ENCODE data around the gene CRTAP.
"Not testable (repeated sequence)": the region's sequence is repeated elsewhere in the genome, so short reads cannot be mapped to it uniquely, and the experiment has no call there.

The CRTAP gene

DNA sequence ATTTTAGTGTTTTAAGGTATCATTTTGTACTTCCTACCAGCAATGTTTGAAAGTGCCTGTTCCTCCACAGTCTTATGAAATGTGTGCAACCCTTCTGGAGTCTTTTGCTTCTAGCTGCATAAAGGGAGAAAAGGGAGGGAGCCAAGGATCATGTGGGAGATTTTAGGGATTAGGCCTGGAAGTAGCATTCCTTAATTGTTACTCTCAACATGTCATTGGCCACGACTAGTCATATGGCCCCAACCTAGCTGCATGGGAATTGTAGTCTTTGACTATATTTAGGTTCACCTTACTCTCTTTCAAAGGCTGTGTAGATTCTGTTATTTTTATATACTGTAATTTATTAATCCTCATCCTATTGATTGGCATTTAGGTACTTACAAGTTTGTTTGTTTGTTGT, 14.9 kb downstream of the CRTAP start:
- Histone ChIP-seq H3K9me3 (ENCODE audit: control insufficient read depth, low read length) (no peaks in the 10 kb centered on the region), H3K36me3 (ENCODE audit: control insufficient read depth, insufficient read depth, low read length) (peaks cover 9% of the 10 kb centered on the region), H3K27me3 (ENCODE audit: control insufficient read depth, insufficient read depth, low read length) (no peaks in the 10 kb centered on the region), H3K9ac (ENCODE audit: low read length) (no peak overlapping the region), H3K4me3 (ENCODE audit: low read length) (no peak overlapping the region), H3K4me1 (ENCODE audit: control insufficient read depth, insufficient read depth, low read length) (peaks cover 14% of the 10 kb centered on the region)

DNA sequence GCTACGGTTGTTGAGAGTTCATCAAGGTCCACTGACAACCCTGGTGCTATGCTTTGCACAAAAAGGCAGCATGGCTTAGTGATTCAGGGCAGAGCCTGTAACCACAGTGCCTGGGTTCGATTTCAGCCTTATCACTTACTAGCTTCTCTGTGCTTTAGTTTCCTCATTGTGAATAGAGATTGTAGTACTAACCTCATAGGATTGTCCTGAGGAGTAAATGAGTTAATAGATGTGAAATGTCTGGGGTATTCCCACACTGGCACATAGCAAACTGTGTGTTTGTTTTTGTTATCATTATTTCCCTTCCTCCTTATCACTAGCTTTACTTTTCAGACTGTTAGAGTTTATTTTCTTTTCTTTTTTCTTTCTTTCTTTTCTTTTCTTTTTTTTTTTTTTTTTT, 16.3 kb downstream of the CRTAP start:
- H3K4me3 ChIP-seq (ENCODE audit: low read length) = no peak overlapping the region
- H3K27me3 ChIP-seq (ENCODE audit: control insufficient read depth, insufficient read depth, low read length) = no peaks in the 10 kb centered on the region
- H3K36me3 ChIP-seq (ENCODE audit: control insufficient read depth, insufficient read depth, low read length) = peaks cover 11% of the 10 kb centered on the region
- H3K4me1 ChIP-seq (ENCODE audit: control insufficient read depth, insufficient read depth, low read length) = peaks cover 14% of the 10 kb centered on the region
- H3K9me3 ChIP-seq (ENCODE audit: control insufficient read depth, low read length) = no peaks in the 10 kb centered on the region
- no peak overlapping the region for H3K9ac ChIP-seq (ENCODE audit: low read length)

DNA sequence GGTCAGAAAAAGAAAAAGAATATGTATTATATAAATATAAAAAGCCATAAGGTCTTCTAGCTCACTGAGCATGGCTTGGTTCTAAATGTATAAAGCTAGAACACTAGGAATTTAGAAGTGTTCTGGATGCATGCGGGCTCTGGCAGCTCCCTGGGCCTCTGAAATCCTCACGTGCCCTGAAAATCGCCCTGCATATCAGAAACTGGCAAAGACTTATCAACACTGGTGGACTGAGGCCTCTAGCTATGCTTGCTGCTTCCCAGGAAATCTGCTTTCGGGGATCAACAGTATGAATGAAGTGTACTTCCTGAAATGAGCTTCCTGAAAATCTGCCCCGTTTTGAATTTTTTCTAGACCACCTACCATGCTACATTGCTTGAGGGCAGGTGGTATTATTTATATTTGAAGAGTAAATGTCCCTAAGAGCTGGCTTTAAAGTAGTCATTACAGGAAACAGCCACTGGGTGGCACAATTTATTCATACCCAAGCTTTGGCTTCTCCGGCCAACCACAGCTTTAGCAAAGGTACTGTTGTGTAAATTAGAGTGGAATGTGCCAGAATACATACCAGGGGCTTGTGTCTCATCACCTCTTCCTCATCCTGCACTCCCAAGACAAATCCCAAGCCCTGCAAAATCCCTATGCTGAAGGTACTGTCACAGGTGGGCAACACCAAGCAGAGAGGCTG, 17.7 kb downstream of the CRTAP start:
- Histone ChIP-seq H3K36me3 (ENCODE audit: control insufficient read depth, insufficient read depth, low read length) (peaks cover 10% of the 10 kb centered on the region), H3K4me1 (ENCODE audit: control insufficient read depth, insufficient read depth, low read length) (peaks cover 14% of the 10 kb centered on the region), H3K4me3 (ENCODE audit: low read length) (no peak overlapping the region), H3K9me3 (ENCODE audit: control insufficient read depth, low read length) (no peaks in the 10 kb centered on the region), H3K27me3 (ENCODE audit: control insufficient read depth, insufficient read depth, low read length) (no peaks in the 10 kb centered on the region), H3K9ac (ENCODE audit: low read length) (no peak overlapping the region)

DNA sequence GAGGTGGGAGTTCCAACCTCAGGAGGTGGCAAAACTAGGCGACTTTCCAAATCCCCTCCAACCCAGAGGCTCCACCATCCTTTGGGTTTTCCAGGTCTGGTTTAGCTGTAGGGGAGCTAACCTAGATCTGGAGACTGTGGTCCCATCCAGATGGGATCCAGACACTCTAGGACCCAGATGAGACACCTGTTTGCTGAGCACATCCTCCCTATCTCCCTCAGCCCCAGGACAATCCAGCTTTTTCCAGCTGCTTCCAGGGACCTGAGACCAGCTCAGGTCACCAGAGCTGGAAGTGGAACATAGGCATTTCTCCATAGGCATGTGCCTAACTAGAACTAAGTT, 18.2 kb downstream of the CRTAP start:
- no peaks in the 10 kb centered on the region for H3K9me3 ChIP-seq (ENCODE audit: control insufficient read depth, low read length)
- H3K27me3 ChIP-seq (ENCODE audit: control insufficient read depth, insufficient read depth, low read length) = no peaks in the 10 kb centered on the region
- H3K36me3 ChIP-seq (ENCODE audit: control insufficient read depth, insufficient read depth, low read length) = peaks cover 10% of the 10 kb centered on the region
- no peak overlapping the region for H3K4me3 ChIP-seq (ENCODE audit: low read length)
- peaks cover 14% of the 10 kb centered on the region for H3K4me1 ChIP-seq (ENCODE audit: control insufficient read depth, insufficient read depth, low read length)
- H3K9ac ChIP-seq (ENCODE audit: low read length) = no peak overlapping the region

DNA sequence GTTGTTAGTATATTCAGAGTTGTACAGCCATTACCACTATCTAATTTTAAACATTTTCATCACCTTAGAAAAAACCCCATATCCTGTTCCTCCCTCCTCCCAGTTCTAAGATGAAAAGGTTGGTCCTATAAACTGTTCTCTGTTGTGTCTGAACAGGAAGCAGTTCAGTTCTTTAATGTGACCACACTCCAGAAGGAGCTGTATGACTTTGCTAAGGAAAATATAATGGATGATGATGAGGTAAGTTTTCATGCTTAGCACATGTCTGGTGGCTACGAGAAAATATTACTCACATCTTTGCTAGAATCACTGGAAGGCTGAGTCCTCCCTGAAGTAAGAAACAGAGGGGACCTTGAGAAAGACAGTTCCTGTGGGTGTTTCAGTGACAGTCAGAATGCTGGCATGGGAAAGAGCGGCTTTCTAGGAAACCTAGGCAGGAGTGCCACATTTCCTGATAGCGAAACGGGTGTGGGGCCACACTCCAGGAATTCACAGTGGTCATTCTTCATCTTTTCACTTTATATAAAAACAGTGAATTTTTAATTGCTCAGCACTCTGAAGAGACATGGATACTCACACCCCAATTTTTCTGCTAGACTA, 20.3 kb downstream of the CRTAP start:
- Histone ChIP-seq H3K4me1 (ENCODE audit: control insufficient read depth, insufficient read depth, low read length) (peaks cover 14% of the 10 kb centered on the region), H3K36me3 (ENCODE audit: control insufficient read depth, insufficient read depth, low read length) (peaks cover 10% of the 10 kb centered on the region), H3K4me3 (ENCODE audit: low read length) (no peak overlapping the region), H3K27me3 (ENCODE audit: control insufficient read depth, insufficient read depth, low read length) (no peaks in the 10 kb centered on the region), H3K9ac (ENCODE audit: low read length) (no peak overlapping the region), H3K9me3 (ENCODE audit: control insufficient read depth, low read length) (no peaks in the 10 kb centered on the region)

DNA sequence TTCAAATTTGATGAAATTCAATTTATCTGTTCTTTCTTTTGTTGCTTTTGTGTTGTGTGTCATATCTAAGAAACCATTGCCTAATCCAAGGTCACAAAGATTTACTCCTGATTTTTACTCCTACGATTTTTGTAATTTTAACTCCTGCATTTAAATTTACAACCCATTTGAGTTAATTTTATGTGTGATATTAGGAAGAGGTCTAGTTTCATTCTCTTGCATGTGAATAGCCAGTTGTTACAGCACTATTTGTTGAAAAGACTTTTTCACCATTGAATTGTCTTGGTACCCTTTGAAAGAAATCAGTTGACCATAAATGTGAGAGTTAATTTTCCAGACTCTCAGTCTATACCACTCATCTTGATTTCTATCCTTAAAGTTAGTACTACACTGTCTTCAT, 23.9 kb downstream of the CRTAP start:
- Histone ChIP-seq H3K9ac (ENCODE audit: low read length) (no peak overlapping the region), H3K4me1 (ENCODE audit: control insufficient read depth, insufficient read depth, low read length) (no peaks in the 10 kb centered on the region), H3K9me3 (ENCODE audit: control insufficient read depth, low read length) (no peaks in the 10 kb centered on the region), H3K36me3 (ENCODE audit: control insufficient read depth, insufficient read depth, low read length) (peaks cover 10% of the 10 kb centered on the region), H3K4me3 (ENCODE audit: low read length) (no peak overlapping the region), H3K27me3 (ENCODE audit: control insufficient read depth, insufficient read depth, low read length) (no peaks in the 10 kb centered on the region)

DNA sequence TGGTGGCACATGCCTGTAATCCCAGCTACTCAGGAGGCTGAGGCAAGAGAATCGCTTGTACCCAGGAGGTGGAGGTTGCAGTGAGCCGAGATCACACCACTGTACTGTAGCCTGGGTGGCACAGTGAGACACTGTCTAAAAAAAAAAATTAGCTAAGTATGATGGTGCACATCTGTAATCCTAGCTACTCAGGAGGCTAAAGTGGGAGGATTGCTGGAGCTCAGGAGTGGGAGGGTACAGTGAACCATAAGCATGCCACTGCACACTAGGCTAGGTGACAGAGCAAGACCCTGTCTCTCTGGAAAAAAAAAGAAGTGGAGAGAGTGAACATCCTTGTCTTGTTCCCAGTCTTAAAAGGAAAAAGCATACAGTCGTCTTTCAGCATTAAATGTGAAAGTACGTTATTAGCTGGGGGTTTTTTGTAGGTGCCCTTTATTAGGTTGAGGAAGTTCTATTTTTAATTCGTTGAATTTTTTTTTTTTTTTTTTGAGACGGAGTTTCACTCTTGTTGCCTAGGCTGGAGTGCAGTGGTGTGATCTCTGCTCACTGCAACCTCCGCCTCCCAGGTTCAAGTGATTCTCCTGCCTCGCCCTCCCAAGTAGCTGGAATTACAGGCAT, 25.3 kb downstream of the CRTAP start:
- not testable (repeated sequence) for H3K36me3 ChIP-seq (ENCODE audit: control insufficient read depth, insufficient read depth, low read length); H3K4me3 ChIP-seq (ENCODE audit: low read length); H3K9ac ChIP-seq (ENCODE audit: low read length); H3K4me1 ChIP-seq (ENCODE audit: control insufficient read depth, insufficient read depth, low read length); H3K27me3 ChIP-seq (ENCODE audit: control insufficient read depth, insufficient read depth, low read length); H3K9me3 ChIP-seq (ENCODE audit: control insufficient read depth, low read length)

DNA sequence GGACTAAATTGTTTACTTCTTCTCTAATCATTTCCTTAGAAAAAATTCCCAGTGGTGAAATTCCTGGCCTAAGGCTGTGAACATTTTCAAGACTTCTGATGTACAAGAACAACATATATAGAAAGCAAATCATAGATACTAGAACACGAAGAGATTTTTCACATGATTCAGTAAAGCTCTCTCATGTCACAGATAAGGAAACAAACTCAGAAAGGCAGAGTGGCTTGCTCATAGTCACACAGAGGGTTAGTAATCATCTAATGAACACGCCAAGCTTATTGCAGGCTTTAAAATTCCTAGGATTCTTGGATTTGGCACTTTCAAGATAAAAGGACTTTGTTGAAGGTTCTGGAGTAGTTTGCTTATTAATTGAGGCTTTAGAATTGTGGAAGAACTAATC, 26.2 kb downstream of the CRTAP start:
- Histone ChIP-seq H3K4me3 (ENCODE audit: low read length) (no peak overlapping the region), H3K27me3 (ENCODE audit: control insufficient read depth, insufficient read depth, low read length) (no peaks in the 10 kb centered on the region), H3K4me1 (ENCODE audit: control insufficient read depth, insufficient read depth, low read length) (no peaks in the 10 kb centered on the region), H3K36me3 (ENCODE audit: control insufficient read depth, insufficient read depth, low read length) (peaks cover 2% of the 10 kb centered on the region), H3K9me3 (ENCODE audit: control insufficient read depth, low read length) (no peaks in the 10 kb centered on the region), H3K9ac (ENCODE audit: low read length) (no peak overlapping the region)

DNA sequence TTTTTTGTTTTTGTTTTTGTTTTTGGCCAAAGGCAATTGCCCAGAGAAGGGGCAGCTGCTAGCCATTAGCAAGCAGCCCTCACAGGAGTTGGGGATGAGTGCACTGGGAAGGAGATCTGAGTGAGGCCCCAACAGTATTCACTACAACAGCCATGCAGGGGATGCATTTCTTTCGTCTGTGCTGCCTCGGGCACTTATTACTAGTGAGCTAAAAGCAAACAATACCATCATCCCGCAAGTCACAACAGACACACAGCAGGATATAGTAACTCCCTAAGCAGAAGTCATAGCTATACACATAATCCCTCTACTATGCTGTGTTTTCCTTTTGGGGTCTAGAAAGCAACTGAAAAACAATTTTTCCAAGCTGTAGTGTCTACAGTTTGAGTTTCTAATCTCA, 27.2 kb downstream of the CRTAP start:
- Histone ChIP-seq H3K9ac (ENCODE audit: low read length) (no peak overlapping the region), H3K4me1 (ENCODE audit: control insufficient read depth, insufficient read depth, low read length) (no peaks in the 10 kb centered on the region), H3K4me3 (ENCODE audit: low read length) (no peak overlapping the region), H3K9me3 (ENCODE audit: control insufficient read depth, low read length) (no peaks in the 10 kb centered on the region), H3K36me3 (ENCODE audit: control insufficient read depth, insufficient read depth, low read length) (no peaks in the 10 kb centered on the region), H3K27me3 (ENCODE audit: control insufficient read depth, insufficient read depth, low read length) (no peaks in the 10 kb centered on the region)

DNA sequence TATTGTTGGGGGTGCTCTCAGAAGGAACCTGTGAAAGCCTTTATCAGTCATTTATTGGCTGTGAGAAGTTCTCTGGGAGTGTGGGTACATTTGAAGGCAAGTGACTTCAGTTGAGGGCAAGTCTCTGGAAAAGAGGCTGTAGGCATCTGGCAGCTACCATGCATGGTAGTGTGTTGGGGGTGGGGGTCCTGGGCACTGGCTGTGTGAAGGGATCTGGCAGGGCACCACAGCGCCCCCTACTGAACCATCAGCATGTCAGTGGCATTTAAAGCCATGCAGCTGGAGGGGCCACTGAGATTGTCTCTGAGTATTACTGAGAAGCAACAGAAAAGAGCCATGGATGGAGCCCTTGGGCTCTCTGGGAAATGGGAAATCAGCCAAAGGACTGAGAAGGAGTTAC, 30.6 kb downstream of the CRTAP start:
- Histone ChIP-seq H3K4me1 (ENCODE audit: control insufficient read depth, insufficient read depth, low read length) (no peaks in the 10 kb centered on the region), H3K27me3 (ENCODE audit: control insufficient read depth, insufficient read depth, low read length) (no peaks in the 10 kb centered on the region), H3K9ac (ENCODE audit: low read length) (no peak overlapping the region), H3K36me3 (ENCODE audit: control insufficient read depth, insufficient read depth, low read length) (no peaks in the 10 kb centered on the region), H3K4me3 (ENCODE audit: low read length) (no peak overlapping the region), H3K9me3 (ENCODE audit: control insufficient read depth, low read length) (no peaks in the 10 kb centered on the region)

DNA sequence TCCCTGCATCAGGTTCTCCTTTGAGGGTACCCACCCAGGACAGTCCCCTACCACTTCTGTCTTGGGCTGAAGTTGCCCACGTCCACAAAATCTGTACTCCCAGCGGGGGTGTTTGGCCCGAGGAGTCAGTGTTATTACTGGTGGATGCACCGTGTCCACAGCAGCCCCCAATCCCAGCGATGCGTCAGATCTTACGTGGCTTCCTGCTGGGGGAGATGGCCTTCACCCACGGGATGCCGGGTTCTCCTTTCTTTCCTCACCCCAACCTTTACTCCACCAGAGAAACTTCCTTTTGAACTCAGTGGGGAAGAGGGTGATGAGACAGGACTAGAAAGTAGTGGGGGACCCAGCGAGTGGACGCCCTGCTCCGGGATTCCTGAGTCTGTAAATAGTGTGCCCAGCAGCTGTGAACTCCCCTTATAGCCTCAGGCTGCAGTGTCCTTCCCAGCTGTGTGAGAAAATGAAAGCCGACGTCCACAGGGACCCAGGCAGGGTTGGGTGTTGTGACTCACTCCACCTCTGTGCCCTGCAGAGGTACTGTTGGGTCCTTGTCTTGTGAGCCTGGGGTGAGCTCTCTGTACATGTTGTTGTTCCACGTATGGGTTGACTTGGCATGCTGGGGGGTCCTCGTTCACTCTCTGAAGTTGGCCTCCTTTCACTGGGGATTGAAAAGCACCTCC, 31.5 kb downstream of the CRTAP start:
- Histone ChIP-seq H3K36me3 (ENCODE audit: control insufficient read depth, insufficient read depth, low read length) (no peaks in the 10 kb centered on the region), H3K4me1 (ENCODE audit: control insufficient read depth, insufficient read depth, low read length) (no peaks in the 10 kb centered on the region), H3K27me3 (ENCODE audit: control insufficient read depth, insufficient read depth, low read length) (no peaks in the 10 kb centered on the region), H3K4me3 (ENCODE audit: low read length) (no peak overlapping the region), H3K9ac (ENCODE audit: low read length) (no peak overlapping the region), H3K9me3 (ENCODE audit: control insufficient read depth, low read length) (no peaks in the 10 kb centered on the region)

DNA sequence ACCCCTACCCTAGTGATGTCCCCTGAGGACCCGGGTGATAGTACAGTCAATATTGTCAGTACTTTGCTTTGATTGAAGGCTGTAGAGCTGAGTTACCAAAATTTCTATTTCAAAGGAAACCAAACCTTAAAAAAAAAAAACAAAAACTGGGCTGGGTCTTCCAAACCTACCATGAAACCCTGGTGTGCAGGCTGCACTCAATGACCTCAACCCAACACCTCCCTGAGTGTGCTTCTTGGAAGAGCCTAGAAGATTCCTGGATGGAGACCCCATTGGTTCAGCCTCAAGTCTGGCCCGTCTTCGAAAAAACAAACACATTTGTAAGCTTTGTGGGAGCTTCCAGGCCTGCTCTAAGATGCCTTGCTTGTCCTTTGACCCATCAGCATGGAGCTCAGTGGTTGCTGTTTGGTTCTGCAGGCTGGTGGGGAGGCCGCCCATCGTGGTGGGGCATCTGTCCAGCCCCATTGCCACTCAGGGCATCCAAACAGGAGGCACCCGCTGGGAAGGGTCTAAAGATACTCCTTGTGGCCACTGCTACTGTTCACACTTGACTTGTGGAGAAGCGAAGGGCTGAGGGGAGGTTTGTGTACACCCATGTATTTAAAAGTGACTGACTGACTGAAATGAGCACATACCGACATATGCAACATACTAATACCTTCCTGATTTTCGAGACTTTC, 32.2 kb downstream of the CRTAP start:
- Histone ChIP-seq H3K36me3 (ENCODE audit: control insufficient read depth, insufficient read depth, low read length) (no peaks in the 10 kb centered on the region), H3K4me1 (ENCODE audit: control insufficient read depth, insufficient read depth, low read length) (no peaks in the 10 kb centered on the region), H3K4me3 (ENCODE audit: low read length) (no peak overlapping the region), H3K27me3 (ENCODE audit: control insufficient read depth, insufficient read depth, low read length) (no peaks in the 10 kb centered on the region), H3K9ac (ENCODE audit: low read length) (no peak overlapping the region), H3K9me3 (ENCODE audit: control insufficient read depth, low read length) (no peaks in the 10 kb centered on the region)

Measured in mucosa of stomach (tissue), 1 donor.